GM21737 (cell line): ENCODE data around the gene LHFPL3.

ENCODE experiments used
- ATAC-seq: cut with Tn5 transposase; IDR thresholded peaks from one replicate; pipeline ENCODE4 v1.9.1; 2021; ENCODE audit warnings: mild to moderate bottlenecking, moderate library complexity; ENCODE audit not compliant: unreplicated experiment

LHFPL3 gene

DNA sequence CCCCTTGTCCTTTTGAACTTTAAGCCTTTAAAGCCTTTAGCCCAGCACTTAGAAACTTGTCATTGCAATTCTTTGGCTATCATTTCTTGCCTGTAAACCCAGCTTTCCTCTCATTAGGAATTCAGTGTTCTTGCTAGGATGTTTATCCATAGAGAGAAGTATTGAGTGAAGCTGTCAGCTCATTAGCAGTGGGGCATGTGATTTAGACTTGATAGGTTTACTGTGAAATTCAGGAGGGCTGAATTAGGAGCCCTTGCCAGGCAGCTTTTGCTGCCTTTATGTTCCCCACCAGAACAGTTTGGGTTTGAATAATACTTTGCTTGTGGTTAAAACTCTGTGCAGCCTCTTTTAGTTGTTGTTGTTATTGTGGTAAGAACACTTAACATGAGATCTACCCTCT lies 39.5 kb downstream of the LHFPL3 start:
- ATAC-seq = no peak

DNA sequence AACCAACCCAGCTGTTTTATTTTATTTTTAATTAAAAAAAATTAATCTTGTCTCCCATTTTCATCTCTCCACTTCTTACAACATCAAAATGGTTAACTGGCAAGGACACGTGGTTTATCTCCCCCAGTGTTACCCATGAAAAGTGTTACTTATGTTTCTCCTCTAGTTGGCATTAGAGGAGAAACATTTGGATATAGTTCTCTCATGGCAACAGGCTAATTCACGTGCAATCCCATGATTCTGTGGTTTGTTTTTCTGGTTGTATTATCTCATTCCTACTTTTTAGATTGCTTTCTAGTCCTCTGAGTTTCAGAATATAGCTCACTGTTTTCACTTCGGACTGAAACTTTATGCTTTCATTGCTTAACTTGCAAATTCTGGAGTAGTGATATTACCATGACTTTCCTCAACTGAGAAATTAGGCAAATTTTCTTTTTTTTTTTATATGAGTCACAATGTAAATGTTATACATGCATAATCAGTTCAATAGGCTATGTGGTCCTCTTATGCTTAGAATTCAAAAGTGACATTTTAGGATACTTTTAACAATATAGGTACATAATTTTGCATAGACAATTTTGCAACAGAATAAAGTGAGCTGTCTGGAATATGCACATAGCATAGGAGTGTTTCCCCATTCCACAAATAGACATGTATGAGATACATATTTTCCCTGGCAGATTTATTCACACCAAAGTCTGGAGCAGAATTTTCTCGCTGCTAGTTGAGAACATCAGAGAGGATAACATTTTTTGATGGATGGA lies 43.0 kb downstream of the LHFPL3 start:
- no peak for ATAC-seq

DNA sequence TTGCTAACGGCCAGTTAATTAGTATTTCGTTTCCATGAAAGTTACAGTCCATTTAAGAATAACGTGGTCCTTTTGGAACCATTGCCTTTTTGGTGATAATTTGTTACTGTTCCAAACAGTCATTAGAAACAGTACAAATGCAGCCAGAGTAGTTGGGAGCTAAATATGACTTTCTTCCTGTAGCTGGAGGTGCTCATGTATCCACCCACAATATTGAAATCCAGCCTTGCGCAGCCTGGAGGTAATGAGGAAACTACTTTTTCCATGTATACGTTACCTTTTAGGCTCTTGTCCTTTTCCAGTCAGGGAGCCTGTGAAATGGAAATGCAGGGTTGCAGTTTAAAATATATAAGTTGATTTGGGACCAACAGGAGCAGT lies 43.6 kb downstream of the LHFPL3 start:
- no peak for ATAC-seq

DNA sequence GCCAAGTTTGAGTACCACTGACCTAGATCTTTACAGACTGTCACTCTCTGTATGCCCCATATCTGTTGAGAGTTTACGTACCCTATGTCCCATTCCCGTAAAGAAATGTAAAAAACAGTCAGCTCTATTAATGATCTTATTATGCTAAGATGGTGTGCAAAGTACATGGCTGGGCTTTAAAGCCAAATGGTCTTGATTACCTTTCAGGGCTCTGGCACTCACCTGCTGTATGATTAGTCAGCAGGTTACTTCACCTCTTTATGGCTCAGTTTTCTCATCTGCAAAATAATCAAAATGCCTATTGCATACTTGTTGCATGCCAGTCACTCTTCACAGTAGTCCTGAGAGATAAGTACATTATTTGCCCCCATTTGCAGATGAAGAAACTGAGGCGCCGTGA lies 54.2 kb downstream of the LHFPL3 start:
- ATAC-seq = no peak

DNA sequence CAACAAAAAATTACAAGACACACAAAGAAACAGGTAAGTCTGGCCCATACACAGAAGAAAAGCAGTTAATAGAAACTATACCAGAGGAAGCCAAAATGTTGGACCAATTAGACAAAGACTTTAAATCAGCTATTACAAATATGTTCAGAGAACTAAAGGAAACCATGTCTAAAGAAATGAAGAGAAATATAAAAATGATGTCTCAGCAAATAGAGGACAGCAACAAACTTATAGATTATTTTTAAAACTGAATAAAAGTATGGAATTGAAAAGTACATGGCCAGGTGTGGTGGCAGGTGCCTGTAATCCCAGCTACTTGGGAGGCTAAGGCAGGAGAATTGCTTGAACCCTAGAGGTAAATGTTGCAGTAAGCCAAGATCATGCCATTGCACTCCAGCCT lies 58.5 kb downstream of the LHFPL3 start:
- no peak for ATAC-seq

DNA sequence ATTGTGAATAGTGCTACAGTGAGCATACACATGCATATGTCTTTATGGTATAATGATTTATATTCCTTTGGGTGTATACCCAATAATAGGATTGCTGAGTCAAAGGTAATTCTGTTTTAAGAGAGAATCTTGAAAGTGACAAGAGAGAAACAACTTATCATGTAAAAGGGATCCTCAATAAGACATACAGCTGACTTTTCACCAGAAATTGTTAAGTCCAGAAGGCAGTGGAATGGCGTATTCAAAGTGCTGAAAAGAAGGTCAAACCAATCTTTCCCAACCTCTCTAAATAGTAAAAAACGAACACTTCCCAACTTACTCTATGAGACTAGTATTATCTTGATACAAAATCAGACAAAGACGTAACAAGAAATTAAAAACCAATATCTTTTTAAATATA lies 59.8 kb downstream of the LHFPL3 start:
- ATAC-seq = no peak

DNA sequence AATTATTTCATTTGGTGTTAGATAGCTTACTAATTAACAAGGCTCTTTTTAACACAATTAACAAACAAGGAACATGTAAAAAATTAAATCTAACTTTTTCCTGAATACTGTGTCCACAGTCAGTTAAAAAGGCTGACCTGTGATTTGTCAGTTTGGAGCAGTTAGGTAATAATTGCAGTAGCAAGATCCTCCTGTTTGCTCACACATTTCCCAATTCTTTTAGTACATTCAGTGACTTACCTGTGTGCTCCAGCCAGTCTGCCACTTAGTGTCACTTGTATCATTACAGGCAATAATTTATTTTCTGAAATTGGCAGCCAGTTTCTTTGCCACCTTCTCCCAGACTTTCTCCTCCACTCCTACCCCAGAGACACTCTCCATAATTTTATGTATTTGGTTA lies 66.8 kb downstream of the LHFPL3 start:
- ATAC-seq = no peak

DNA sequence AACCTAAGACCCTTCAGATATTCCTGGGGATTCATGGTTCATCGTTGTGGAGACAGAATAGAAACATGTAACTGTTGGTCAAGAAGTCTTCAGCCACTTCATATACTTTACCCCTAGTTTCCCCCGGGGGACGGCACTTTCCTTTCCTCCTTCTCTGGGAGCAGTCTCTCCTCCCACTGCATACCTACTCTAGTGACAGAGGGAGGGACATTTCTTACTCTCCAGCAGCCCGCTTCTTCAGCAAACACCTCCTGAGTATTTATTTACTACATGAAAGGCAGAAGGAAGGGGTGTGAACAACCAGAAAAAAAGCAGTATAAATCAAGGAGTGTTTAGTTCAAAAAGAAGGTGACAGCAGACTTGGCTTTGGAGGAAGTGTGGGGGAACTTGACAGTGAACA lies 69.0 kb downstream of the LHFPL3 start:
- ATAC-seq = no peak

DNA sequence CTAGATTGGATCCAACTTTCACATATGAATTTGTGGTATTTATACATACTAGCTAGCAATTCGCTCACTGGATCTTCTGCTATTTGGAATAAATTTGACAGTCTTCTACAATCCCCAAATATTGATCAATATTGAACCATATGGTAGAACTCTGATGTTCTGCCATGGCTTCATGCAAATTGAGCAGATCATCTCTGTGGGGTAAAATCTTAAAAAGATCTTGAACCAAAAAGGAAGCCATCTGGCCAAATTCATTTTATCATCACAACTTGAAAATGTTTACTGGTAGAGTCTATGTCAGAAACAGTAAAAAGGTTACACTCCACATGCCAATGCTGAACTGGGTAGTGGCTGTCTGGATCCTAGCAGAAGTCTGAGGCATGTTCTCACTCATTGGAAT lies 80.0 kb downstream of the LHFPL3 start:
- no peak for ATAC-seq

DNA sequence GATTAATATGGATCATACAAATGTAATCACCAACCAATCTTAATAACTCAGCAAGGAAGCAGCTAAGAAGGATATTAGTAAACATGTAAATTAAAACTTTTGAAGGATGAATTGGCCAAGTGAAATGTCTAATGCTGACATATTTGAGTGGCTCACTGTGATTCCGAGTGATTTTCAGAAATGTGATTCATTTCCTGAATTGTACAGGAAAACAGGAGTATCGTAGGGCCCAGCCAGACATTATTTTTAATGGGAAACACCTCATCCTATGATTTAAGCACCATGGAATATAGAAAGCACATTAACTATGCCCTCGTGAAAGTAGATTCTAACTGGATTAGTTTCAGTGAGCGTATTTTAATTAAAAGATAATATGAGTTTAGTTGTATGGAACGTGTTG lies 82.3 kb downstream of the LHFPL3 start:
- no peak for ATAC-seq

DNA sequence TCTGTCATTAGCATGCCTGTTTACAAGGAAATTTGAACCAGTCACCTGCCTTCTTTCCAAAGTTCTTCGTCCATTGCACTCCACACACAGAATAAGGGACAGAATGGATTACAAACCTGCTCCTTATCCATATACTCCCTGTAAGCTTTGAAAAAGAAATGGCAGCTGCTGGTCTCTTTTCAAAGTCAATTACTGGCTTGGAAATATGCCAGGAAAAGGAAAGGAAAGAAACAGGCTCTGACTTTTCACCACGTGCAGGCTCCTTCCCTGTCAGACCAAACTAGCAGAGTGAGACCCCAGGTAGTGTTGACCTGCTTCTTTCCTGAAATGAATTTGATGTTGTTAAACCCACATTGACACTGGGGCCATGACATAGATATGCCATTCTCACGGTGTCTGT lies 84.5 kb downstream of the LHFPL3 start:
- ATAC-seq = no peak

DNA sequence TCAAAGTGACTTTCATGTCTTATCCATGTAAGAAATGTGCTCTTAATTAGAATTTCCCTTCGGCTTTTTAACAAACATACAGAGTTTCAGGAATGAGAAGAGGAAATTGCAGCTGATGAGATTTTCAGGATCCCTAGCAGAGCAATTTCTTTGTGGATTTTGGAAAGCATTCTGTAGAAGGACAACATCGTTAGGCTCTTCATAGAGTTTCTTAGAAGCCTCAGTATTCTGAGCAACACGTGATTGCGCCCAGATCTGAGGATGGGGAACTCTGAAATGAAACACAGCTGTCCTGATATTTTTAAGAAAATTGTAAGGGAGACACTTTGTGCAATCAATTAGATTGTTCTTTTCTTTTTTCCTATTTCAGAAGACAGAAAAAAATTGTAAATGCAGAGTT lies 85.8 kb downstream of the LHFPL3 start:
- ATAC-seq = no peak

DNA sequence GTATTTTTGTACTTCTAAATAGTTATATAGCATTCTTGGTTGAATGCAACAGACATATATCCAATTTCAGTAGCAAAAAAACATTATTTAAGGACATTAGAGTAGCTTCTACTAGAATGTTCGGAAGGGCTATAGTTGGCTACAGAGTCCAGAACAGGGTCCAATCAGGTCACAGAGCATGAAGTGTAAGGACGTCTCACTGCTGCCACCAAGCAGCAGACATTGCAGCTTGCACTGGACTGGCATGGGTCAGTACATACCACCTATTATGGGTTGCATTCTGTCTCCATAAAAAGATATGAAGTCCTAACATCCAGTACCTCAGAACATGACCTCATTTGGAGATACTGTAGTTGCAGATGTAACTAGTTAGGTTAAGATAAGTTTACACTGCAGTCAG lies 87.3 kb downstream of the LHFPL3 start:
- ATAC-seq = no peak

DNA sequence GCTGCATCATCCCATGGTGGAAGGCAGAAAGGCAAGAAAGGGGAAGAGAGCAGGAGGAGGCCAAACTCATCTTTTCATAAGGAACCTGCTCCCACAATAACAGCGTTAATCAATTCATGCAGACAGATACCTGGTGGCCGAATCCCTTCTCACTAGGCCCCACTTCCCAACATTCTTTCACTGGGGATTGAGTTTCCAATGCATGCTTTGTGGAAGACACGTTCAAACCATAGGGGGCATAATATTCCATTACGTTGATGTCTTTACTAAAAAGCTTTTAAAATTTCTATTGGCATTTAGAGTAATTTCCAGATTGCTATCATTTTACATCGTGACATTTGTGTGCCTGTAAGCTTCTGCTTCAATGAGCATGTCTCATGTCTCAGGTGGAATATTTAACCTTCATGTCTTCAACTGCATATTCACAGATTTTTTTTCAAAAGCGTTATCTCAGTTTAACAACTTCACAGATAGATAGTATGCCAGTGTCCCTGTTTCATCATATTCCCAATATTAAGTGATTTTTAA lies 88.5 kb downstream of the LHFPL3 start:
- no peak for ATAC-seq

DNA sequence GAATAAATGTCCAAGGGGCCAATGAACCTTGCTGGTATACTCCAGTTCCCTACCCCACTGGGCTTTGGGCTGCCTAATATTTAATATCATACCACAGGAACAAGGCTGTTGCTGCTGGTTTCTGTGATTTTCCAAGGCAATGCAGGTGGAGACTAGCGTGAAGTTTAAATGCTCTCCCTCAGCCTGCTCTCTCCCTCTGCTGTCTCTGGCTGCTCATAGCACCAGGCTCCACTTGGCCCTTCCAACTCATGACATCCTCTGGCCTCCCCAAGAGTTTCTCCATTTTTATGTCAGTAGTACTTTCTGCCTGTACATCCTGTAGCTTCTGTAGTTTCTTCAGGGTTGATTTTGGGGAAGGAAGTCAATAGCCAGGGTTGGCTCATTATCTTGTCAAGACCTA lies 103.5 kb downstream of the LHFPL3 start:
- ATAC-seq = no peak

DNA sequence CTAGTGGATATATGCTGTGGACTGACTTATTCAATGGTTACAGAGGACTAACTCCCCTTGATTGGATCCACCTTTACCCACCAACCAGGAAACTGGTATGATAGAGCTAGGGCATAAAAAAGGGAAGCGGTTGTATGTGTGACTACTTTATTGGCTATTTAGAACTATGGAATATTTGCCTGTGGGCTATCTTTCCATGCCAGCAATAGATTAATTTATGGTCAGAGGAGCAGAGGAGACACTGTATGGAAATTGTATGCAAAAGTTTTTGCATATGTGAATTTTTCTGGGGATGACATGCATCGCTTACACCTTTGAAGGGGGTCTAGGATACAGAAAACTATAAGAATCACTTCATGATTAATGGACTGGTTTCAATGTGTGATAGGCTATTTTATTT lies 105.7 kb downstream of the LHFPL3 start:
- no peak for ATAC-seq

DNA sequence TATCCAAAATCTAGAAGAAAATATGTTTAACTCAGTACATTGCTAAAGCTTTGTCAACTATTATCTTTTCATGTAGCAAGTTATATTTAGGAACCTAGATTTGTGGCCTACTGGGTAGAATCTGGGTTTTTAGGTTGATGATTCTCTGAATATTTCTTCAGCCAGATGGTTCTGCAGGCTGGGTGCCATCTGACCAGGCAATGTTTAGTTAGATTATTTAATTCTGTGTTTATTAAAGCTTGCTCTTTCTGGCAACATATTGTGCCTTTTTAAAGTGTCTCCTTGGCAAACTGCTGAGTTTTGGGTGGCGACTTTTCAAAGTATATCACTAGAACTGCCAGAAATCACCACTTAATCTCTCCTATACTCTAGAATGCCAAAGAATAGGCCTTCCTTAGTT lies 114.1 kb downstream of the LHFPL3 start:
- ATAC-seq = no peak

DNA sequence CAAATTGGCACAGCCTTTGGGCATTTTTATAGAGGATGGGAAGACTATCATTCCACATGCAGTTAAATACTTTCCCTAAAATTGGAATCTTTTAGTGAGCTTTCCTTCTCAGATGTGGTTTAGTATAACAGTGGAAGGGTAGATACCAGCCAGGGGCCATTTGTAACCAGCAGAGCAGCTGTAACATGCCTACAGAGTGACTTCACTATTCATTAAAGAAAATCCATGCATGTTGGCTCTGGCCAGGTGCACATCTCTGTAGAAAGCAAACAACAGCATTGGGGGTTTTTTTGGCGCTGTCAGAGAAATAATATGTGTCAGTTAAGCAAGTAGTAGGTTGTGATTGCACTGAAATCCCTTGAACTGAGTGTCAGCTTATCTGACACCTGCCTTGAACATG lies 115.6 kb downstream of the LHFPL3 start:
- no peak for ATAC-seq

DNA sequence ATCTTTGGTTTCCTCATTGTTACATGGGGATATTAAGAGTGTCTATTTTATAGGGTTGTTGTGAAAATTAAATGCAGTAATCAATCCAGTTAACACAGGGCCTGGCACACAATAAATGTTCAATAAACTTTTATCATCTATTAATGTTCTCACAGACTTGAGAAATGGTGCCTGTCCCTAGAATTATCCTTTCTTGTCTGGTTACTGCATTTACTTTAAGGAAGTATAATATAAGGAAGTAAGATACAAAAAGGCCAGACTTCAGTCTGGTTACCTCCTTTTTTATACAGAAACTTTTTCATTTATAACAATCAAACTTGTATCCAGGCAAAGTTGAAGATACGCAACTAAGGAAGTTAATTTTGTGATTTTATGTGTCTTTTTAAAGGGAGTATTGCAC lies 117.0 kb downstream of the LHFPL3 start:
- no peak for ATAC-seq

DNA sequence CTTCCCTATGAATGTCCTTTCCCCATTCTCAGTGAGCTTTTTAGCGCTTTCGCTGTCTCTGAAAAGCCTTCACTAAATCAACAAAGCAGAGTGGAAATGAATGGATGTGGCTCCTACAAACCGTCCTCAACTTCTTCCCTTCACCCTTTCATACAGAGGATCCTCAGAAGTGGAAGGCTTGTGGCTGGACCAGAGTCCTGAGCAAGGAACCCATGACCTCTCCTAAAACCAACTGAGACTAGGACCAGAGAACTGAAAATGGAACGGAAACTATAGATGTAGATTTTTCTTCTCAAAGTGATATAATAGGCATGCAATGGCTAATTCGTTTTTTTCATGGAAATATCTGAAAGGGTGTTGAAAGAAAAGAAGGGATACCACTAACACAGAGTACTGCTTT lies 122.5 kb downstream of the LHFPL3 start:
- no peak for ATAC-seq

DNA sequence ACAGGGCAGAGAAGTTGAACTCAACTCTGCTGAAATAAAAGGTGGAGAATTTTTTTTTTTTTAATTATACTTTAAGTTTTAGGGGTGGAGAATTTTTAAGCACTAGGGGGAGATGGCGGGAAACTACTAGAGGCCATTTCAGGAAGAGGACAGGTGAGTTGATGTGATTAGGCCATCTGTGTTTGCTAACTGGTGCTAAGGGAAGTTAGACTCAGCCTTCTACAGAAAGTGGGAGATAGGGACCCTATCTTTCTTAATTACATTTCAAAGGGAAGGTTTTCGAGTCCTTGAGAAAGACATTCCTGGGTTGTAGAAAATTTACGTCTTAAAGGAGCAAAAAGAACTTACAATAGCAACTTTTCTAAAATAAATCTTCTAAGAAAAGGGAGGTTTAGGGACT lies 124.8 kb downstream of the LHFPL3 start:
- no peak for ATAC-seq

DNA sequence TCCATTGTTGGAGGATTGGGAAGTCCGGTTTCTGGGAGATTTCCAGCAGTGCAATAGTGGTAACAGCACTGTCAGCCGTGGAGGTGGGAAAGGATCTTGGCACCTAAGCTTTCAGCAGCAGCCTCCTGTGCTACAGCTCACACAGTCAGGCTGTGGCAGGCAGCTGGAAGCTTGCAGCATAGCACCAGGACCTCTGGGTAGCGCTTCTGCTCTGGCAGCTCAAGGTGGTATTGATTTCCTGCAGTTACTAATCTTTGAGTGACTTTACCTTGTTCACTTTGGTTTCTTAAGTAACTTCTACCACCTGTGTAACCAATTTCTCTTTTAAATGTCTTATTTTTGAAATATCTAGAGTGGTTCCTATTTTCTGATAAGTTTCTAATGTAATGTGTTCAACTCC lies 130.5 kb downstream of the LHFPL3 start:
- no peak for ATAC-seq

DNA sequence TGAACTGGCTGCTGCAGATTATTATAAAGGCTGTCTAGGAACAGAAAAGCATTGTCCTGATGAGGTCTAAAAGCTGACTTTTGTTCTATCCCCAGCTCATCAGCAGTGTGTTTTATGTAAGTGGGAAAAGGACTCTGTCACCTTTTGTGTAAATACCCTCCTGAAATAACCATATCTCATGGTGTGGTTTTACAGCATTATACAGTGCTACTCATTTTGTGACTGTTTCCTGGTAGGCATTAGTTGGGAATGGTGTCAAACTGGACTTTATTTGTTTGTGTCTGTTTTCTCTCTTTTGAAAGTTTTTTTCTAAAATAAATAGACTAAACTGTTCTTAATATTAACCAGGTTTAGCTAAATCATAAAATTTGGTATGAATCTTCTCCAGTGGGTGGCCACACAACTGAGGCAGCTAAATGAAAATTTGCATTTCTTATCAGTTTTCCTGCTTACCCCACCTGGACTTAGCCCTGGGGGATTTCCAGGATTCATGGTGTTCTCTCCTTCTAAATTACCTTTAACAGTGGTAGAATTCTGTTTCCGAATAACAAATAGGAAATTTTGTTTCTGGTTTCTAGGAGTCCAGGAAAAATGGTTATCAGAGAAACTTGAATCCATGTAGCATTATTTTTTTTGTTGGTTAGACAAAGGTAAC lies 140.9 kb downstream of the LHFPL3 start:
- ATAC-seq = no peak
